HFFc6 (cell line): Measurements from ENCODE around the gene STIP1. TPM values are rescaled to one million over a fixed set of nuclear protein-coding genes. Genes with fewer than 3 reads are reported as not detected.

Experiments
- DNase-seq: peaks from one replicate; pipeline ENCODE4 v3.0.0-alpha.2; 2018
- H3K27ac Mint-ChIP-seq: 2 replicates; pipeline ENCODE4 v1.8.0; 2020; ENCODE audit warnings: mild to moderate bottlenecking, mixed read lengths
- H3K27me3 Mint-ChIP-seq: 2 replicates; pipeline ENCODE4 v1.8.0; 2021; ENCODE audit warnings: mild to moderate bottlenecking, moderate library complexity, mixed read lengths; ENCODE audit not compliant: insufficient read depth
- H3K36me3 Mint-ChIP-seq: 2 replicates; pipeline ENCODE4 v1.8.0; 2021; ENCODE audit warnings: low read depth, mixed read lengths
- H3K4me1 Mint-ChIP-seq: 2 replicates; pipeline ENCODE4 v1.8.0; 2020; ENCODE audit warnings: low read depth, mixed read lengths
- H3K4me3 Mint-ChIP-seq: 2 replicates; pipeline ENCODE4 v1.8.0; 2020; ENCODE audit warnings: mild to moderate bottlenecking, moderate library complexity, mixed read lengths
- H3K9me3 Mint-ChIP-seq: 2 replicates; pipeline ENCODE4 v1.8.0; 2020; ENCODE audit warnings: mild to moderate bottlenecking, mixed read lengths
- CTCF ChIP-seq: fragments of 200-600 bp; sonication (generic); IDR thresholded peaks from 2 replicates; pipeline ENCODE4 v1.5.0; 2021; ENCODE audit warnings: antibody characterized with exemption, mild to moderate bottlenecking
- total RNA-seq, 6 experiments: library from RNA; stranded (reverse); fragmentation: NEBNext Ultra II Directional; extraction: Animal tissue kit (Norgen Biotek cat#: 25700); gene quantifications; 2 replicates in 1 of 6; 3 replicates in 5 of 6; pipeline ENCODE4 v1.2.3, GENCODE V29; 2021

The STIP1 gene
- total RNA-seq, 6 experiments from 2014 or later, result 203 to 259 (median 210) TPM

- H3K9me3 Mint-ChIP-seq, result no peaks in the 10 kb centered on the region
- no peak overlapping the region for H3K27ac Mint-ChIP-seq
- TF ChIP-seq CTCF, result peak; percentile 51
- H3K4me3 Mint-ChIP-seq, result no peak overlapping the region
- H3K4me1 Mint-ChIP-seq, result peaks cover 6% of the 10 kb centered on the region
- no peak for DNase-seq
- H3K36me3 Mint-ChIP-seq, result no peaks in the 10 kb centered on the region
- H3K27me3 Mint-ChIP-seq, result no peaks in the 10 kb centered on the region
Measured at GRCh38 chr11:64148917-64149617, 36.9 kb upstream of the STIP1 start.

GRCh38 chr11:64150051-64150450 lies 35.9 kb upstream of the STIP1 start:
- Mint-ChIP-seq H3K4me1 (peaks cover 6% of the 10 kb centered on the region), H3K9me3 (no peaks in the 10 kb centered on the region), H3K4me3 (no peak overlapping the region), H3K36me3 (no peaks in the 10 kb centered on the region), H3K27ac (no peak overlapping the region), H3K27me3 (peaks cover 7% of the 10 kb centered on the region; the same call in 1 of the 2 replicates)
- DNase-seq, result no peak
- TF ChIP-seq CTCF, result no peak

- Mint-ChIP-seq H3K36me3 (no peaks in the 10 kb centered on the region), H3K27me3 (peaks cover 7% of the 10 kb centered on the region; the same call in 1 of the 2 replicates), H3K4me3 (no peak overlapping the region), H3K4me1 (peaks cover 6% of the 10 kb centered on the region), H3K9me3 (no peaks in the 10 kb centered on the region), H3K27ac (no peak overlapping the region)
- no peak for DNase-seq
- no peak for TF ChIP-seq CTCF
Measured at GRCh38 chr11:64150481-64151239, 35.3 kb upstream of the STIP1 start.

GRCh38 chr11:64151337-64151736 lies 34.6 kb upstream of the STIP1 start:
- Mint-ChIP-seq H3K4me1 (peaks cover 6% of the 10 kb centered on the region), H3K36me3 (no peaks in the 10 kb centered on the region), H3K27ac (no peak overlapping the region), H3K27me3 (peaks cover 7% of the 10 kb centered on the region; the same call in 1 of the 2 replicates), H3K9me3 (no peaks in the 10 kb centered on the region), H3K4me3 (no peak overlapping the region)
- DNase-seq, result no peak
- TF ChIP-seq CTCF, result no peak

- no peaks in the 10 kb centered on the region for H3K9me3 Mint-ChIP-seq
- no peak overlapping the region for H3K27ac Mint-ChIP-seq
- peak; percentile 100 for TF ChIP-seq CTCF
- H3K4me3 Mint-ChIP-seq, result no peak overlapping the region
- peaks cover 6% of the 10 kb centered on the region for H3K4me1 Mint-ChIP-seq
- H3K36me3 Mint-ChIP-seq, result no peaks in the 10 kb centered on the region
- peaks cover 7% of the 10 kb centered on the region; the same call in 1 of the 2 replicates for H3K27me3 Mint-ChIP-seq
- peak; percentile 16 for DNase-seq
Measured at GRCh38 chr11:64152841-64153691, 32.9 kb upstream of the STIP1 start.
